SK-N-SH treated with all-trans-retinoic acid at 6 μM for 48 hours (cell line): ENCODE results near the gene PRR18.

Experiments
- ARNTL ChIP-seq: fragments of 450-650 bp; formaldehyde crosslinking; IDR thresholded peaks from 2 replicates; pipeline ENCODE4 v1.5.0; 2020; ENCODE audit warnings: low read depth, mild to moderate bottlenecking, moderate library complexity, borderline replicate concordance
- ESRRG ChIP-seq: fragments of 250-450 bp; sonication (Bioruptor Pico); IDR thresholded peaks from 2 replicates; pipeline ENCODE4 v1.6.1; 2021; ENCODE audit warnings: mild to moderate bottlenecking
- OSR1 ChIP-seq: fragments of 250-450 bp; sonication (Bioruptor Pico); IDR thresholded peaks from 2 replicates; pipeline ENCODE4 v1.8.0; 2022; ENCODE audit warnings: moderate library complexity, mild to moderate bottlenecking, inconsistent platforms
- PATZ1 ChIP-seq: fragments of 250-450 bp; sonication (Bioruptor Pico); IDR thresholded peaks from 2 replicates; pipeline ENCODE4 v1.8.0; 2020; ENCODE audit warnings: mild to moderate bottlenecking, moderate library complexity, borderline replicate concordance
- SNAI2 ChIP-seq: fragments of 250-450 bp; sonication (Bioruptor Pico); IDR thresholded peaks from 2 replicates; pipeline ENCODE4 v1.5.0; 2020; ENCODE audit warnings: mild to moderate bottlenecking, moderate library complexity
- ZFP3 ChIP-seq: fragments of 250-450 bp; sonication (Bioruptor Pico); IDR thresholded peaks from 2 replicates; pipeline ENCODE4 v1.5.0; 2020; ENCODE audit warnings: mild to moderate bottlenecking, moderate library complexity

GRCh38 chr6:166336847-166337246 is 28.7 kb upstream of the PRR18 start:
- no peak for TF ChIP-seq OSR1 (CRISPR knock-in tag)
- TF ChIP-seq ZFP3 = no peak
- TF ChIP-seq ARNTL (CRISPR knock-in tag) = no peak
- TF ChIP-seq PATZ1 (CRISPR knock-in tag) = no peak
- TF ChIP-seq ESRRG (CRISPR knock-in tag) = no peak
- TF ChIP-seq SNAI2 (CRISPR knock-in tag) = no peak
